ENCODE data around the gene NSG2. TPM values are rescaled to one million over a fixed set of nuclear protein-coding genes. Genes with fewer than 3 reads are reported as not detected.

Gene NSG2
- polyA plus RNA-seq, 1 experiment, result not detected

DNA sequence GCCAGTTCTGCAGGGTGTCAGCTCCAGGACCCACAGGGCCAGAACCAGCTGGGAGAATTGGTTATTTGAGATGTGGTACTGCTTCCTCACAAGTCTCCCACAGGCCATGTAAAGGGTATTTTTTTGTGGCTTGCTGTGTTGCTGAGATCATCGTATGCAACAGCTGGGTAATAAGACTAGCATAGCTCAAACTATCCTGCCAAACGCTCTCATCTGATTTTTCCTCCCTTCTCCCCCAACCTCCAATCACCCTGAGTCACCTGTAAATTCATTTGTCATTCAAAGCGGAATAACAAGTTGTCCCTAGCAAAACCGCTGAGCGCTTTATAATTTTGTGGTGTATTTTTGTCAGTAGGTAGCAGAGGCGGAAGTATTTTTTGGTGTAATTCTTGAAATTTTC, 63.2 kb downstream of the NSG2 start:
- ChIA-PET POLR2A (no interaction called here), CTCF (no interaction called here)
- no peaks in the 10 kb centered on the region for H3K27me3 ChIP-seq (ENCODE audit: control insufficient read depth, insufficient read depth, low read length)
- H3K9me3 ChIP-seq (ENCODE audit: control insufficient read depth, insufficient read depth, low read length), result no peaks in the 10 kb centered on the region; the same call in 1 of the 2 replicates
- TF ChIP-seq, protein P1, sequence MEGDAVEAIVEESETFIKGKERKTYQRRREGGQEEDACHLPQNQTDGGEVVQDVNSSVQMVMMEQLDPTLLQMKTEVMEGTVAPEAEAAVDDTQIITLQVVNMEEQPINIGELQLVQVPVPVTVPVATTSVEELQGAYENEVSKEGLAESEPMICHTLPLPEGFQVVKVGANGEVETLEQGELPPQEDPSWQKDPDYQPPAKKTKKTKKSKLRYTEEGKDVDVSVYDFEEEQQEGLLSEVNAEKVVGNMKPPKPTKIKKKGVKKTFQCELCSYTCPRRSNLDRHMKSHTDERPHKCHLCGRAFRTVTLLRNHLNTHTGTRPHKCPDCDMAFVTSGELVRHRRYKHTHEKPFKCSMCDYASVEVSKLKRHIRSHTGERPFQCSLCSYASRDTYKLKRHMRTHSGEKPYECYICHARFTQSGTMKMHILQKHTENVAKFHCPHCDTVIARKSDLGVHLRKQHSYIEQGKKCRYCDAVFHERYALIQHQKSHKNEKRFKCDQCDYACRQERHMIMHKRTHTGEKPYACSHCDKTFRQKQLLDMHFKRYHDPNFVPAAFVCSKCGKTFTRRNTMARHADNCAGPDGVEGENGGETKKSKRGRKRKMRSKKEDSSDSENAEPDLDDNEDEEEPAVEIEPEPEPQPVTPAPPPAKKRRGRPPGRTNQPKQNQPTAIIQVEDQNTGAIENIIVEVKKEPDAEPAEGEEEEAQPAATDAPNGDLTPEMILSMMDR (IDR thresholded peaks at IDR 0.05; ENCODE audit: low read depth, low read length), result no peak
- no peak overlapping the region for H3K27ac ChIP-seq (ENCODE audit: low read depth, low read length)
- no peak for DNase-seq (ENCODE audit: low read depth, low spot score)
- no peak overlapping the region for H3K4me3 ChIP-seq (ENCODE audit: low read depth, low read length)

DNA sequence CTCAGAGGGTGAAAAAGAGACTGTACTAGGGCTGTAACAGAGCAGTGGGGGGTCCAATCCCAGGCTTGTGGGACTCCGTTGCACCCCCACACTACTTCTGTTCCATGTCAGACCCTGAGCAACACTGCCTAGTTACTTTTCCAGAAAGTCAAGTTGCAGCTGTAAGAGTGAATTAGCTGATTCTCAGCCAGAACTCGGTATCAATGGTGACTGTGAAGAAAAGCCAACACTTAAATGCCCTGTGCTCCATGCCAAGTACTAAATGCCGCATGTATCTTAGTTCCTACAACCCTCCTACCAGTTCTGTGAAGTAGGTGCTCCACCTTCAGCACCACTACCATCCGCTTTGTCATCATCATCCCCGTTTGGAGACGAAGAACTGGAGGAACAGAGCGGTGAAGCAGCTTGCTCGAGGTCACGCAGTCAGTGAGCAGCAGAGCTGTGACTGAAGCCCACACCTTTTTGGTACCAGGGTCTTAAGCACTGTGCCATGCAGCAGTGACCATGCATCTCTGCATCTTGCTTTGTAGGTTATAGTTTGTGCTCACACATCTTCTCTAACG, 64.3 kb downstream of the NSG2 start:
- DNase-seq (ENCODE audit: low read depth, low spot score), result no peak
- H3K9me3 ChIP-seq (ENCODE audit: control insufficient read depth, insufficient read depth, low read length), result no peaks in the 10 kb centered on the region; the same call in 1 of the 2 replicates
- TF ChIP-seq, protein P1 (IDR thresholded peaks at IDR 0.05; ENCODE audit: low read depth, low read length), result no peak
- ChIA-PET CTCF (no interaction called here), POLR2A (no interaction called here)
- no peaks in the 10 kb centered on the region for H3K27me3 ChIP-seq (ENCODE audit: control insufficient read depth, insufficient read depth, low read length)
- H3K4me3 ChIP-seq (ENCODE audit: low read depth, low read length), result no peak overlapping the region
- no peak overlapping the region for H3K27ac ChIP-seq (ENCODE audit: low read depth, low read length)

DNA sequence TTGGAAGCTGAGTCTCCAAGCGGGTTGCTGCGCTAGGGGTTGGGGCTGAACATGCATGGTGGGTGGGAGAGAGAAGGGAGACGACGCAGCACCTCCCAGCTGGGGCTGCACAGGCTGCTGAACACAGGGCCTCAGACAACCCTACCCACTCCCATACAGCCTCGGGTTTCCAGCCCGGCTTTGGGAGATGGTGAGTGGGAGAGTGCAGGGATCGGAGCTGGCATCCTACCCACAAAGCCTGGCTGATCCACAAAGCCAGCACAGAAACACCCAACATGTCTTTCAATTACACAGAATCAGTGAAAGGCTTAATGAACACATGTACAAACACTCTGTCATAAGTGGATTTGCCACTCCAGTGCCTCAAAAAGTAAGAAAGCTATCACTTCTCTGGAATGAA, 64.8 kb downstream of the NSG2 start:
- H3K4me3 ChIP-seq (ENCODE audit: low read depth, low read length), result no peak overlapping the region
- H3K9me3 ChIP-seq (ENCODE audit: control insufficient read depth, insufficient read depth, low read length), result no peaks in the 10 kb centered on the region; the same call in 1 of the 2 replicates
- H3K27ac ChIP-seq (ENCODE audit: low read depth, low read length), result no peak overlapping the region
- POLR2A ChIA-PET, result no interaction called here
- CTCF ChIA-PET, result no interaction called here
- no peaks in the 10 kb centered on the region for H3K27me3 ChIP-seq (ENCODE audit: control insufficient read depth, insufficient read depth, low read length)
- TF ChIP-seq, protein P1 (IDR thresholded peaks at IDR 0.05; ENCODE audit: low read depth, low read length), result no peak
- DNase-seq (ENCODE audit: low read depth, low spot score), result no peak

DNA sequence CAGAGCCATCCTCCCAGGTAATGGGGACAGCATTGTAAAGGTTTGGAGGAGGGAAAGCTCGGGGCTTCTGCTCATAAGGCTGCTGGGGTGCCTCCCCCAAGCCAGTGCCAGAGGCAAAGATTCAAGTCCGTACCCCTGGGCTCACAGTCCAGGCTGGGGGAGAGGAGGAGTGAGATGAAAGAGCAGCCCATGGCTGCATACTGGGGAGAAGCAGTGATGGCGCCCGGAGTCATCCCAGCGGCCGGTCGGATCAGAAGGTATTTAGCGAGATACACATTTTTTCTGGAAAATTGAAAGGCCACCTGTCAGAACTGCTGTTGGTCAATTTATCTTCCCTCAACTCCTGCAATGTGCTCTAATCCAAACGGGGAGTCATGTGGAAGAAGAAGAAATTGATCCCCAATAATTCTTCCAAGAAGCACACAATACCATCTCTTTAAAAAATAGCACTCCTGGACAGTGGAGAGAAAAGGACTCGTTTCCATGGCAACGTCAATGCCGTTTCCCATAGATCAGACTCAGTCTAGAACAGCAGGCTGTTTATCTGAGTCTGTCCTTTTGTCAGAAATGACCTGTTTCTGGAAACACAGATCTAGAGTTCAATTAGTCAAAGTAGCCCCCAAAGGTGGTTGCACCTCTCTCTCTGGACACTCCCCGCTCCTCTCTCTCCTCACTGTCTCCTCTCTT, 65.9 kb downstream of the NSG2 start:
- ChIA-PET POLR2A (no interaction called here), CTCF (no interaction called here)
- H3K9me3 ChIP-seq (ENCODE audit: control insufficient read depth, insufficient read depth, low read length), result no peaks in the 10 kb centered on the region; the same call in 1 of the 2 replicates
- H3K27me3 ChIP-seq (ENCODE audit: control insufficient read depth, insufficient read depth, low read length), result no peaks in the 10 kb centered on the region
- no peak for DNase-seq (ENCODE audit: low read depth, low spot score)
- TF ChIP-seq, protein P1 (IDR thresholded peaks at IDR 0.05; ENCODE audit: low read depth, low read length), result no peak
- H3K4me3 ChIP-seq (ENCODE audit: low read depth, low read length), result no peak overlapping the region
- H3K27ac ChIP-seq (ENCODE audit: low read depth, low read length), result no peak overlapping the region

DNA sequence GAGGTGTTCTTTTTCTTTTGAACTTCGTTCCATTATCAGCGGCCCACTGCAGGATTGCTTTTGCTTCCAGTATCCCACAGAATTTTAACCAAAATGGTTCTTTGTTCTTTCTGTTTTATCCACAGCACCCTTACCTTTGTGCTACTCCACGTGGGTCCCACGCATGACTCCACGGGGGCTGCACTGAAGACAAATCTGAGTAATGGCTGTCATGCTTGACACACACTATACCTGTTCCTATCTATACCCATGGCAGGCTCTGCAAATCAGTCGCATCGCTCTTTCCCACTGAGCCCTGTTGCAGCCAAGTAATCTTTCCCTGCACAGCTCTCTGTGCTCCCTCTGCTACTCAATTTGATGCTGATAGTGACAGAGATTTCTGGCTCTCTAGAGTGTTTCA, 69.7 kb downstream of the NSG2 start:
- DNase-seq (ENCODE audit: low read depth, low spot score), result no peak
- no peaks in the 10 kb centered on the region for H3K9me3 ChIP-seq (ENCODE audit: control insufficient read depth, insufficient read depth, low read length)
- no peaks in the 10 kb centered on the region for H3K27me3 ChIP-seq (ENCODE audit: control insufficient read depth, insufficient read depth, low read length)
- CTCF ChIA-PET, result interaction anchor here (0.6 kb wide), 1 partner anchor 9 kb away, joined by 4 read pairs; no protein-coding TSS in a partner anchor
- H3K27ac ChIP-seq (ENCODE audit: low read depth, low read length), result no peak overlapping the region
- TF ChIP-seq, protein P1 (IDR thresholded peaks at IDR 0.05; ENCODE audit: low read depth, low read length), result no peak
- POLR2A ChIA-PET, result no interaction called here
- H3K4me3 ChIP-seq (ENCODE audit: low read depth, low read length), result no peak overlapping the region

All from AG04450 (cell line).